ENCODE data around the gene GPI. TPM values are rescaled to one million over a fixed set of nuclear protein-coding genes. Genes with fewer than 3 reads are reported as not detected.

GPI gene
- total RNA-seq, 2 donors from 2014 or later: 181 to 183 TPM

- Histone ChIP-seq H3K27me3 (ENCODE audit: control insufficient read depth, insufficient read depth, low read length, poor library complexity, severe bottlenecking) (no peaks in the 10 kb centered on the region), H3K4me3 (ENCODE audit: low read length) (peak overlapping the region; percentile 90), H3K4me1 (ENCODE audit: control insufficient read depth, insufficient read depth, low read length) (no peaks in the 10 kb centered on the region), H3K9ac (ENCODE audit: extremely low read depth, low read length, poor library complexity, severe bottlenecking) (peak overlapping the region; percentile 84), H3K27ac (ENCODE audit: low read depth, low read length) (peak overlapping the region; percentile 84), H3K9me3 (ENCODE audit: control insufficient read depth, low read length) (no peaks in the 10 kb centered on the region), H3K36me3 (ENCODE audit: control insufficient read depth, insufficient read depth, low read length) (peaks cover 43% of the 10 kb centered on the region)
- WGBS, 2 experiments (ENCODE audit: insufficient coverage in 1 of 2, insufficient read length in 1 of 2): 0% methylated on average over 39 to 68 of the region's 68 CpGs
- H3K27ac Mint-ChIP-seq: peak overlapping the region; percentile 88
- H3K4me3 Mint-ChIP-seq: peak overlapping the region; percentile 93
- H3K4me1 Mint-ChIP-seq: peaks cover 8% of the 10 kb centered on the region
- peaks cover 32% of the 10 kb centered on the region for H3K36me3 Mint-ChIP-seq (ENCODE audit: low read depth)
- TF ChIP-seq, protein P1, sequence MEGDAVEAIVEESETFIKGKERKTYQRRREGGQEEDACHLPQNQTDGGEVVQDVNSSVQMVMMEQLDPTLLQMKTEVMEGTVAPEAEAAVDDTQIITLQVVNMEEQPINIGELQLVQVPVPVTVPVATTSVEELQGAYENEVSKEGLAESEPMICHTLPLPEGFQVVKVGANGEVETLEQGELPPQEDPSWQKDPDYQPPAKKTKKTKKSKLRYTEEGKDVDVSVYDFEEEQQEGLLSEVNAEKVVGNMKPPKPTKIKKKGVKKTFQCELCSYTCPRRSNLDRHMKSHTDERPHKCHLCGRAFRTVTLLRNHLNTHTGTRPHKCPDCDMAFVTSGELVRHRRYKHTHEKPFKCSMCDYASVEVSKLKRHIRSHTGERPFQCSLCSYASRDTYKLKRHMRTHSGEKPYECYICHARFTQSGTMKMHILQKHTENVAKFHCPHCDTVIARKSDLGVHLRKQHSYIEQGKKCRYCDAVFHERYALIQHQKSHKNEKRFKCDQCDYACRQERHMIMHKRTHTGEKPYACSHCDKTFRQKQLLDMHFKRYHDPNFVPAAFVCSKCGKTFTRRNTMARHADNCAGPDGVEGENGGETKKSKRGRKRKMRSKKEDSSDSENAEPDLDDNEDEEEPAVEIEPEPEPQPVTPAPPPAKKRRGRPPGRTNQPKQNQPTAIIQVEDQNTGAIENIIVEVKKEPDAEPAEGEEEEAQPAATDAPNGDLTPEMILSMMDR (conservative IDR thresholded peaks at IDR 0.05): no peak
- DNase-seq: no peak
- no peaks in the 10 kb centered on the region for H3K9me3 Mint-ChIP-seq
- no peaks in the 10 kb centered on the region for H3K27me3 Mint-ChIP-seq (ENCODE audit: insufficient read depth)
These were observed 63.7 kb downstream of the GPI start for GRCh38 chr19:34428549-34429285.

DNA sequence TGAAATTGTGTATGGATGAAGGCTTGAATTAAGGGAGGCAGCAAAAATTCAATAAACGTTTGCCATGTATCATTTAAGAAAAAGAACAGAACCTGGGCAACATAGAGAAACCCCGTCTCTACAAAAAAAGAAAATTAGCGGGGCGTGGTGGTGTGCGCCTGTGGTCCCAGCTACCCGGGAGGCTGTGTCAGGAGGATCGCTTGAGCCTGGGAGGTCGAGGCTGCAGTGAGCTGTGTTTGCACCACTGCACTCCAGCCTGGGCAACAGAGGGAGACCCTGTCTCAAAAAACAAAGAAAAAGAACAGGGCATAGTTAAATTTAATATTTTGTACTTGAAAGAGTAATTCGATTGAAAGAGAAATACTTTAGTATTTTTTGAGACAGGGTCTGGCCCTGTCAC is 64.6 kb downstream of the GPI start:
- H3K4me1 ChIP-seq (ENCODE audit: control insufficient read depth, insufficient read depth, low read length): no peaks in the 10 kb centered on the region
- no peak for DNase-seq
- peaks cover 46% of the 10 kb centered on the region for H3K36me3 ChIP-seq (ENCODE audit: control insufficient read depth, insufficient read depth, low read length)
- Mint-ChIP-seq H3K4me3 (peak overlapping the region; percentile 93), H3K27me3 (ENCODE audit: insufficient read depth) (no peaks in the 10 kb centered on the region), H3K36me3 (ENCODE audit: low read depth) (peaks cover 34% of the 10 kb centered on the region), H3K4me1 (peaks cover 8% of the 10 kb centered on the region), H3K9me3 (no peaks in the 10 kb centered on the region), H3K27ac (no peak overlapping the region)
- H3K27ac ChIP-seq (ENCODE audit: low read depth, low read length): no peak overlapping the region
- no peaks in the 10 kb centered on the region for H3K9me3 ChIP-seq (ENCODE audit: control insufficient read depth, low read length)
- no peaks in the 10 kb centered on the region for H3K27me3 ChIP-seq (ENCODE audit: control insufficient read depth, insufficient read depth, low read length, poor library complexity, severe bottlenecking)
- 83 to 85% methylated on average over 9 of the region's 9 CpGs for WGBS, 2 experiments (ENCODE audit: insufficient coverage in 1 of 2, insufficient read length in 1 of 2)
- H3K9ac ChIP-seq (ENCODE audit: extremely low read depth, low read length, poor library complexity, severe bottlenecking): peak overlapping the region; percentile 84
- peak overlapping the region; percentile 90 for H3K4me3 ChIP-seq (ENCODE audit: low read length)
- TF ChIP-seq, protein P1 (conservative IDR thresholded peaks at IDR 0.05): no peak

DNA sequence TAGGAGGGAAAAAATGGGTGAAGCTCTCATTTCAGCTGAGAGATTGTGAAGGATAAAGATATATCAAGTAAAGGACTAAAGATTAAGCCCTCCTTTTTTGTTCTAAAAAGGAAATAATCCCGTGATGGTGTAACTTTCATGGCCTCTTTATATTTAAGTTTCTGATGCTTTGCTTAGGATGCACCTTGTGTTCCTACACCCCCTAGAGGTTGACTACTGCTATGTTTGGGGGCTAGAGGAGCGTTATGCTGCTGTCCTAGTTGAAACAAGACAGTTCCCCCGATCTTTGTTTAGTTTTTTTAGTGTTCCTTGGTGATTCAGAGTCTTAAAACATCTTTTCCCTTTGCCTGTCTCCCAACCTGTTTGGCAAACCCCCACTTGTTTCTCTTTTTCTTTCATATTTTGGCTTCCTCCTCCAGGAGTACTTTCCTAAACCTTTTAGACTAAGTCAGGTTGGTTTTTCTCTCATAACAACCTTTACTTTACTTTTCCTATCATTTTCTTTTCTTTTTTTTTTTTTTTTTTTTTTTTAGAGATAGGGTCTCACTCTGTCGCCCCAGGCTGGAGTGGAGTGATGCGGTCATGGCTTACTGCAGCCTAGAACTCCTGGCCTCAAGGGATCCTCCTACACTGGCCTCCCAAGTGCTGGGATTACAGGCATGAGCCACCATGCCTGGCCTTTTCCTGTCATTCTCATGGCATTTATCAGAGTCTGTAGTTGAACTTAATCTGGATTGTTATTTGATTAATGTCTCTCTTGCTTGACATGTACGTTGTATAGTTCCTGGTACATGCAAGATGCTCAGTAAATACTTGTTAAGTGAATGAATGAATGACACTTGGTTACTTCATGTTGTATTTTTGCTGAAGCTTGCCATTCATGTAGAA is 66.0 kb downstream of the GPI start:
- TF ChIP-seq, protein P1 (conservative IDR thresholded peaks at IDR 0.05): peak; percentile 79
- H3K4me1 ChIP-seq (ENCODE audit: control insufficient read depth, insufficient read depth, low read length): no peaks in the 10 kb centered on the region
- DNase-seq: peak; percentile 58
- H3K36me3 ChIP-seq (ENCODE audit: control insufficient read depth, insufficient read depth, low read length): peaks cover 56% of the 10 kb centered on the region
- Mint-ChIP-seq H3K9me3 (no peaks in the 10 kb centered on the region), H3K27ac (peak overlapping the region; percentile 75), H3K36me3 (ENCODE audit: low read depth) (peaks cover 45% of the 10 kb centered on the region), H3K4me3 (peak overlapping the region; percentile 93), H3K4me1 (peaks cover 8% of the 10 kb centered on the region), H3K27me3 (ENCODE audit: insufficient read depth) (no peaks in the 10 kb centered on the region)
- WGBS, 2 experiments (ENCODE audit: insufficient coverage in 1 of 2, insufficient read length in 1 of 2): 68 to 76% methylated on average over 6 of the region's 6 CpGs
- no peak overlapping the region for H3K27ac ChIP-seq (ENCODE audit: low read depth, low read length)
- peak overlapping the region; percentile 90 for H3K4me3 ChIP-seq (ENCODE audit: low read length)
- H3K9ac ChIP-seq (ENCODE audit: extremely low read depth, low read length, poor library complexity, severe bottlenecking): no peak overlapping the region
- H3K9me3 ChIP-seq (ENCODE audit: control insufficient read depth, low read length): no peaks in the 10 kb centered on the region
- H3K27me3 ChIP-seq (ENCODE audit: control insufficient read depth, insufficient read depth, low read length, poor library complexity, severe bottlenecking): no peaks in the 10 kb centered on the region

Measured in endodermal cell (in vitro differentiated cells).